ENCODE results near the gene GUCD1.
A peak's percentile ranks its signal among the peaks of the same experiment; 100 is the strongest.
"Not testable (repeated sequence)": the region's sequence is repeated elsewhere in the genome, so short reads cannot be mapped to it uniquely, and the experiment has no call there.

Gene GUCD1

GRCh38 chr22:24566899-24567511, 12.1 kb upstream of the GUCD1 start:
- DNase-seq (ENCODE audit: low read depth in 2 of 3, low spot score in 1 of 3): no peak

GRCh38 chr22:24565077-24565476, 10.1 kb upstream of the GUCD1 start:
- no peak for DNase-seq (ENCODE audit: low read depth in 2 of 3, low spot score in 1 of 3)

- DNase-seq (ENCODE audit: low read depth in 2 of 3, low spot score in 1 of 3): no peak
These were observed 9.6 kb upstream of the GUCD1 start for GRCh38 chr22:24564376-24565058.

GRCh38 chr22:24563246-24563645, 8.3 kb upstream of the GUCD1 start:
- no peak for DNase-seq (ENCODE audit: low read depth in 2 of 3, low spot score in 1 of 3)

GRCh38 chr22:24559471-24559870, 4.5 kb upstream of the GUCD1 start:
- DNase-seq (ENCODE audit: low read depth in 2 of 3, low spot score in 1 of 3): no peak

GRCh38 chr22:24555165-24556039, 464 bp upstream of the GUCD1 start, which contains the start of gene SNRPD3:
SNRPD3 (plus strand) TSS chr22:24555999; CDS start chr22:24557675, 1,676 bp downstream.
- peak; percentile 100 for DNase-seq (ENCODE audit: low read depth in 2 of 3, low spot score in 1 of 3)

GRCh38 chr22:24553597-24554312, 1.2 kb downstream of the GUCD1 start:
- no peak for DNase-seq (ENCODE audit: low read depth in 2 of 3, low spot score in 1 of 3)

GRCh38 chr22:24552503-24553286, 2.2 kb downstream of the GUCD1 start:
- not testable (repeated sequence) for DNase-seq (ENCODE audit: low read depth in 2 of 3, low spot score in 1 of 3)

GRCh38 chr22:24550902-24551435, 4.0 kb downstream of the GUCD1 start:
- DNase-seq (ENCODE audit: low read depth in 2 of 3, low spot score in 1 of 3): no peak

GRCh38 chr22:24550028-24550901, 4.7 kb downstream of the GUCD1 start:
- DNase-seq (ENCODE audit: low read depth in 2 of 3, low spot score in 1 of 3): no peak

GRCh38 chr22:24548812-24549211, 6.1 kb downstream of the GUCD1 start:
- no peak for DNase-seq (ENCODE audit: low read depth in 2 of 3, low spot score in 1 of 3)

- DNase-seq (ENCODE audit: low read depth in 2 of 3, low spot score in 1 of 3): no peak
These were observed 11.2 kb downstream of the GUCD1 start for GRCh38 chr22:24543679-24544243.

- DNase-seq (ENCODE audit: low read depth in 2 of 3, low spot score in 1 of 3): no peak
These were observed 11.7 kb downstream of the GUCD1 start for GRCh38 chr22:24543185-24543601.

GRCh38 chr22:24542641-24543040, 12.3 kb downstream of the GUCD1 start:
- no peak for DNase-seq (ENCODE audit: low read depth in 2 of 3, low spot score in 1 of 3)

- DNase-seq (ENCODE audit: low read depth in 2 of 3, low spot score in 1 of 3): no peak
These were observed 13.0 kb downstream of the GUCD1 start for GRCh38 chr22:24541681-24542515.

GRCh38 chr22:24540470-24540869, 14.5 kb downstream of the GUCD1 start:
- DNase-seq (ENCODE audit: low read depth in 2 of 3, low spot score in 1 of 3): no peak

GRCh38 chr22:24536089-24536488, 18.8 kb downstream of the GUCD1 start:
- no peak for DNase-seq (ENCODE audit: low read depth in 2 of 3, low spot score in 1 of 3)

- no peak for DNase-seq (ENCODE audit: low read depth in 2 of 3, low spot score in 1 of 3)
These were observed 19.6 kb downstream of the GUCD1 start for GRCh38 chr22:24535348-24535747.

All from stimulated activated CD4-positive, alpha-beta T cell treated with anti-CD3 and anti-CD28 coated beads, Interleukin-12 subunit alpha, Interleukin-12 subunit beta, amount 100 ng/mL, for 48 hours (primary cell).